Measurements from ENCODE around the gene HDAC4.

- TF ChIP-seq POLR2AphosphoS5 (IDR thresholded peaks at IDR 0.05; ENCODE audit: low read depth, low read length) = no peak
- no peak for TF ChIP-seq SIN3A (IDR thresholded peaks at IDR 0.05; ENCODE audit: borderline replicate concordance, insufficient read depth, low read depth, low read length)
These were observed 126.3 kb downstream of the HDAC4 start for GRCh38 chr2:239274391-239275043.
